ENCODE results near the gene MAGOHB. TPM values are rescaled to one million over a fixed set of nuclear protein-coding genes. Genes with fewer than 3 reads are reported as not detected.
A peak's percentile ranks its signal among the peaks of the same experiment; 100 is the strongest.

The MAGOHB gene
- total and polyA plus RNA-seq, 2 of the 13 experiments (the other 11 are each of a cell fraction or from before 2014, with no cell fraction given) = 7.0 to 49.8 TPM

- TF ChIP-seq CSRNP2 (CRISPR knock-in tag; conservative IDR thresholded peaks at IDR 0.05; ENCODE audit: low read depth) (no peak), ZNF468 (CRISPR knock-in tag; IDR thresholded peaks at IDR 0.05) (no peak), KDM5B (CRISPR knock-in tag; IDR thresholded peaks at IDR 0.05; ENCODE audit: borderline replicate concordance) (peak; percentile 83; the same call in 1 of the 2 replicates), PITX1 (CRISPR knock-in tag; IDR thresholded peaks at IDR 0.05) (0 out of 2 replicates have a peak, but pooled peaks have one; percentile 15), NFYB (CRISPR knock-in tag; IDR thresholded peaks at IDR 0.05) (peak; percentile 50; the same call in 1 of the 2 replicates), ZBTB38 (CRISPR knock-in tag; IDR thresholded peaks at IDR 0.05) (peak; percentile 85; the same call in 1 of the 2 replicates), HNRNPK (IDR thresholded peaks at IDR 0.05; ENCODE audit: low read depth, low read length, poor library complexity, severe bottlenecking) (no peak), ZNF24 (IDR thresholded peaks at IDR 0.05) (no peak), ZNF543 (CRISPR knock-in tag; IDR thresholded peaks at IDR 0.05) (no peak), ZNF431 (CRISPR knock-in tag; IDR thresholded peaks at IDR 0.05; ENCODE audit: borderline replicate concordance, low read depth) (peak; percentile 81), HNF1A (IDR thresholded peaks at IDR 0.05; ENCODE audit: low read depth) (no peak), HNF1A (CRISPR knock-in tag; IDR thresholded peaks at IDR 0.05; ENCODE audit: borderline replicate concordance) (peak; percentile 74), FOXK2 (IDR thresholded peaks at IDR 0.05) (no peak), RAD51 (IDR thresholded peaks at IDR 0.05; ENCODE audit: borderline replicate concordance) (no peak), GATAD1 (CRISPR knock-in tag; IDR thresholded peaks at IDR 0.05) (peak; percentile 100), ZNF33B (CRISPR knock-in tag; IDR thresholded peaks at IDR 0.05) (0 out of 2 replicates have a peak, but pooled peaks have one; percentile 40), ZNF878 (CRISPR knock-in tag; IDR thresholded peaks at IDR 0.05) (no peak; the same call in 1 of the 2 replicates), ZNF282 (IDR thresholded peaks at IDR 0.05; ENCODE audit: partially characterized antibody) (no peak), TP53 (CRISPR knock-in tag; conservative IDR thresholded peaks at IDR 0.05) (peak; percentile 54; the same call in 1 of the 2 replicates)
- TF ChIP-seq, protein P1, sequence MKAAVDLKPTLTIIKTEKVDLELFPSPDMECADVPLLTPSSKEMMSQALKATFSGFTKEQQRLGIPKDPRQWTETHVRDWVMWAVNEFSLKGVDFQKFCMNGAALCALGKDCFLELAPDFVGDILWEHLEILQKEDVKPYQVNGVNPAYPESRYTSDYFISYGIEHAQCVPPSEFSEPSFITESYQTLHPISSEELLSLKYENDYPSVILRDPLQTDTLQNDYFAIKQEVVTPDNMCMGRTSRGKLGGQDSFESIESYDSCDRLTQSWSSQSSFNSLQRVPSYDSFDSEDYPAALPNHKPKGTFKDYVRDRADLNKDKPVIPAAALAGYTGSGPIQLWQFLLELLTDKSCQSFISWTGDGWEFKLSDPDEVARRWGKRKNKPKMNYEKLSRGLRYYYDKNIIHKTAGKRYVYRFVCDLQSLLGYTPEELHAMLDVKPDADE (CRISPR knock-in tag; IDR thresholded peaks at IDR 0.05) = no peak
- TF ChIP-seq, protein P2, sequence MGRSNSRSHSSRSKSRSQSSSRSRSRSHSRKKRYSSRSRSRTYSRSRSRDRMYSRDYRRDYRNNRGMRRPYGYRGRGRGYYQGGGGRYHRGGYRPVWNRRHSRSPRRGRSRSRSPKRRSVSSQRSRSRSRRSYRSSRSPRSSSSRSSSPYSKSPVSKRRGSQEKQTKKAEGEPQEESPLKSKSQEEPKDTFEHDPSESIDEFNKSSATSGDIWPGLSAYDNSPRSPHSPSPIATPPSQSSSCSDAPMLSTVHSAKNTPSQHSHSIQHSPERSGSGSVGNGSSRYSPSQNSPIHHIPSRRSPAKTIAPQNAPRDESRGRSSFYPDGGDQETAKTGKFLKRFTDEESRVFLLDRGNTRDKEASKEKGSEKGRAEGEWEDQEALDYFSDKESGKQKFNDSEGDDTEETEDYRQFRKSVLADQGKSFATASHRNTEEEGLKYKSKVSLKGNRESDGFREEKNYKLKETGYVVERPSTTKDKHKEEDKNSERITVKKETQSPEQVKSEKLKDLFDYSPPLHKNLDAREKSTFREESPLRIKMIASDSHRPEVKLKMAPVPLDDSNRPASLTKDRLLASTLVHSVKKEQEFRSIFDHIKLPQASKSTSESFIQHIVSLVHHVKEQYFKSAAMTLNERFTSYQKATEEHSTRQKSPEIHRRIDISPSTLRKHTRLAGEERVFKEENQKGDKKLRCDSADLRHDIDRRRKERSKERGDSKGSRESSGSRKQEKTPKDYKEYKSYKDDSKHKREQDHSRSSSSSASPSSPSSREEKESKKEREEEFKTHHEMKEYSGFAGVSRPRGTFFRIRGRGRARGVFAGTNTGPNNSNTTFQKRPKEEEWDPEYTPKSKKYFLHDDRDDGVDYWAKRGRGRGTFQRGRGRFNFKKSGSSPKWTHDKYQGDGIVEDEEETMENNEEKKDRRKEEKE (IDR thresholded peaks at IDR 0.05) = no peak
Observed at GRCh38 chr12:10613349-10614055, at the start of gene MAGOHB (continued).

All from HepG2 (cell line).